Measurements from ENCODE around the gene STARD13. TPM values are rescaled to one million over a fixed set of nuclear protein-coding genes. Genes with fewer than 3 reads are reported as not detected.

Gene STARD13
- total and polyA plus RNA-seq, 2 donors (not counting 1 experiment from before 2014, with no cell fraction given): 0.06 to 0.22 TPM

- H2AFZ ChIP-seq (ENCODE audit: insufficient read depth, low read depth, low read length, poor library complexity, severe bottlenecking): no peak overlapping the region
- H3K4me3 Mint-ChIP-seq: no peak overlapping the region
- H3K9me3 Mint-ChIP-seq (ENCODE audit: insufficient read depth): peaks cover 8% of the 10 kb centered on the region
- H3K9ac ChIP-seq (ENCODE audit: low read length): no peak overlapping the region
- no peak overlapping the region for H3K4me2 ChIP-seq (replicated peaks; ENCODE audit: low read depth, low read length, poor library complexity, severe bottlenecking)
- peaks cover 7% of the 10 kb centered on the region for H3K27me3 Mint-ChIP-seq
- no peak for TF ChIP-seq EZH2 (IDR thresholded peaks at IDR 0.05; ENCODE audit: borderline replicate concordance, insufficient read depth, low read depth, low read length, poor library complexity, severe bottlenecking)
- TF ChIP-seq CTCF (IDR thresholded peaks at IDR 0.05): no peak
- no peaks in the 10 kb centered on the region for H3K4me1 ChIP-seq (ENCODE audit: control insufficient read depth in 2 of 2, insufficient read depth in 2 of 2, low read length in 2 of 2)
- no peak overlapping the region for H3K27ac ChIP-seq (ENCODE audit: low read length in 2 of 2)
- intact Hi-C loops (cut with micrococcal nuclease): no loop called here
- no peak overlapping the region for H3K27ac Mint-ChIP-seq
- no peaks in the 10 kb centered on the region for H4K20me1 ChIP-seq (ENCODE audit: control insufficient read depth, insufficient read depth, low read length, poor library complexity, severe bottlenecking)
- no peak for ATAC-seq (ENCODE audit: low read depth)
- peaks cover 2% of the 10 kb centered on the region for H3K4me1 Mint-ChIP-seq
- H3K4me3 ChIP-seq (ENCODE audit: control extremely low read depth in 1 of 5, extremely low read depth in 1 of 5, insufficient read depth in 1 of 5, low read depth in 2 of 5, low read length in 4 of 5): no peak overlapping the region
- ChIA-PET CTCF (no interaction called here), POLR2A (no interaction called here)
- no peaks in the 10 kb centered on the region for H3K27me3 ChIP-seq (replicated peaks in 1 of 4; ENCODE audit: control extremely low read depth in 1 of 4, control insufficient read depth in 3 of 4, insufficient read depth in 4 of 4, low read length in 3 of 4)
- H3K79me2 ChIP-seq (ENCODE audit: control insufficient read depth, insufficient read depth, low read length): no peaks in the 10 kb centered on the region
- no peaks in the 10 kb centered on the region for H3K36me3 ChIP-seq (replicated peaks in 1 of 2; ENCODE audit: control extremely low read depth in 1 of 2, control insufficient read depth in 1 of 2, extremely low read depth in 1 of 2, insufficient read depth in 2 of 2, low read length in 1 of 2)
- DNase-seq: no peak
- peaks cover 0 to 4% (median 2%) of the 10 kb centered on the region in 3 donors for H3K9me3 ChIP-seq (ENCODE audit: control extremely low read depth in 1 of 3, control insufficient read depth in 2 of 3, insufficient read depth in 1 of 3, low read length in 2 of 3)
- no CpG with 5 or more reads among the region's 1 CpG for WGBS (ENCODE audit: insufficient coverage)
Observed at GRCh38 chr13:33308863-33309262, 23.3 kb upstream of the STARD13 start.

DNA sequence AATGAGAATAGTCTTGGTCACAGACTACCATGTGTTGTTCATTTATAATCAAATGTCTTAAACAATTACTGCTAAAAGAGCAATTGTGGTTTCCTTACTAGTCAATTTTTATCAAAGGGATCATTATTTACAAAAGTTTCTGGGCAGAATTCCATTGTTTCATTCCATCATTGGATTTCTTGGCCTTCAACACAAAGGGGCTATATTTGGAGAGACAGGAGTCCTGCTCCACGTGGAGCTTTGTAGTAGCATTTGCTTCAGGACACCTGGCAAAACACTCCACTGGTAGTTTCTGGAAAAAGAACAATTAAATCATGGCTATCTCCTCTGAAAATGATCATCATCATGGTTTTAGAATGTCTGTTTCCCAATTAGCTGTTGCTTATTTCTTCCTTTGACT, 22.3 kb upstream of the STARD13 start:
- Mint-ChIP-seq H3K27ac (no peak overlapping the region), H3K4me1 (peaks cover 2% of the 10 kb centered on the region), H3K27me3 (peaks cover 14% of the 10 kb centered on the region), H3K9me3 (ENCODE audit: insufficient read depth) (peaks cover 8% of the 10 kb centered on the region), H3K4me3 (no peak overlapping the region)
- ATAC-seq (ENCODE audit: low read depth) (no peak), DNase-seq (no peak)
- CTCF ChIA-PET: no interaction called here
- Histone ChIP-seq H3K27me3 (replicated peaks in 1 of 4; ENCODE audit: control extremely low read depth in 1 of 4, control insufficient read depth in 3 of 4, insufficient read depth in 4 of 4, low read length in 3 of 4) (no peaks in the 10 kb centered on the region), H3K4me3 (ENCODE audit: control extremely low read depth in 1 of 5, extremely low read depth in 1 of 5, insufficient read depth in 1 of 5, low read depth in 2 of 5, low read length in 4 of 5) (no peak overlapping the region), H4K20me1 (ENCODE audit: control insufficient read depth, insufficient read depth, low read length, poor library complexity, severe bottlenecking) (no peaks in the 10 kb centered on the region), H3K79me2 (ENCODE audit: control insufficient read depth, insufficient read depth, low read length) (no peaks in the 10 kb centered on the region), H3K36me3 (replicated peaks in 1 of 2; ENCODE audit: control extremely low read depth in 1 of 2, control insufficient read depth in 1 of 2, extremely low read depth in 1 of 2, insufficient read depth in 2 of 2, low read length in 1 of 2) (no peaks in the 10 kb centered on the region), H2AFZ (ENCODE audit: insufficient read depth, low read depth, low read length, poor library complexity, severe bottlenecking) (no peak overlapping the region), H3K4me2 (replicated peaks; ENCODE audit: low read depth, low read length, poor library complexity, severe bottlenecking) (no peak overlapping the region), H3K27ac (ENCODE audit: low read length in 2 of 2) (no peak overlapping the region), H3K9me3 (ENCODE audit: control extremely low read depth in 1 of 3, control insufficient read depth in 2 of 3, insufficient read depth in 1 of 3, low read length in 2 of 3) (peaks cover 0 to 4% (median 2%) of the 10 kb centered on the region in 3 donors), H3K4me1 (ENCODE audit: control insufficient read depth in 2 of 2, insufficient read depth in 2 of 2, low read length in 2 of 2) (no peaks in the 10 kb centered on the region), H3K9ac (ENCODE audit: low read length) (no peak overlapping the region)
- no peak for TF ChIP-seq EZH2 (IDR thresholded peaks at IDR 0.05; ENCODE audit: borderline replicate concordance, insufficient read depth, low read depth, low read length, poor library complexity, severe bottlenecking)
- no peak for TF ChIP-seq CTCF (IDR thresholded peaks at IDR 0.05)
- no CpG with 5 or more reads among the region's 1 CpG for WGBS (ENCODE audit: insufficient coverage)
- POLR2A ChIA-PET: no interaction called here
- intact Hi-C loops (cut with micrococcal nuclease): no loop called here

All from B cell (primary cell).